ENCODE data around the gene CFAP119. TPM values are rescaled to one million over a fixed set of nuclear protein-coding genes. Genes with fewer than 3 reads are reported as not detected.

Gene CFAP119
- total and polyA plus RNA-seq, 9 of the 15 experiments (the other 6 are each of a cell fraction or from before 2014, with no cell fraction given): 5.5 to 33.7 (median 9.6) TPM

DNA sequence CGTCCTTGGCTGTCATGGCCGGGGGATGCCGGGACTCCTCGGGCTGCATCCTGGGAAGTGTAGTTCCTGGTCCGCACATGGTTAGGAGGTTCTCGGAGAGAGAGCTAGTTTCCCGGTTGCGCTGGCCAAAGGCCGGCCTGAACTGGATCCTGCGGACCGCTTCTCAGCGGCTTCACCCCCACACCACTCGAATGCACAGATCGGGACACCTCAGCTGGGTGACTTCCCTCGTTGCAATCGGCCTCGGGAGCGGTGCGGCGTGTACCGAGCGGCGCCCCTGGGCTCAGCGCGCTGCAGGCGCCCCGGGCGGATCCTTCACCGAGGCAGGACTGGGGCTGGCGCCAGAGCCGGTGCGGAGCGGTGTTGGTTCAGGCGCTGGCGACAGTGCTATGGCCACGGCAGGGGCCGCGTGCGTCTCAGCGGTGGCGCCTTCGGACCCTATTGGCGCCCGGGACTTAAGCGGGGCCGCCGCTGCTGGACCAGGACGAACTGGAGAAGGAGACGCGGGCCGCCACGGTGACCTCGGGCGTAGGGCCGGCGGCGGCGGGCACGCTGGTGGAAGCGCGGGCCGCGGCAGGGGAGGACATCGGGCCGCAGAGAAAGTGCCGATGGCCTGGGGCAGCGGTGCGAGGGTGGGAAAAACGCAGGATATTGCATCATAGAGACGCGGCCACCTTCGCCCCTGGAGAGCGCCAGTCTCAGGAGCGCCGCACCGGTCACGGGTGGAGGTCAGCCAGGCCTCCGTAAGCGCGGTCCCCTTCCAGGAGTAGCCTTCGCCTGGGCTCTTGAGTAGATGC lies 13.7 kb upstream of the CFAP119 start (continued):
- TF ChIP-seq MECOM (CRISPR knock-in tag; IDR thresholded peaks at IDR 0.05) (no peak), ZNF318 (IDR thresholded peaks at IDR 0.05; ENCODE audit: borderline replicate concordance in 1 of 2, low read depth in 1 of 2) (no peak), POLR2G (IDR thresholded peaks at IDR 0.05; ENCODE audit: low read depth, low read length) (peak; percentile 99), GATA2 (CRISPR knock-in tag; IDR thresholded peaks at IDR 0.05) (no peak), ZNF444 (CRISPR knock-in tag; IDR thresholded peaks at IDR 0.05) (0 out of 2 replicates have a peak, but pooled peaks have one; percentile 20), MAFF (IDR thresholded peaks at IDR 0.05; ENCODE audit: low read length) (no peak), BRF1 (IDR thresholded peaks at IDR 0.05; ENCODE audit: borderline replicate concordance, extremely low read depth, insufficient read length) (no peak), ZNF668 (CRISPR knock-in tag; IDR thresholded peaks at IDR 0.05) (no peak), THAP12 (CRISPR knock-in tag; IDR thresholded peaks at IDR 0.05) (peak; percentile 1; the same call in 1 of the 2 replicates), NRF1 (conservative IDR thresholded peaks at IDR 0.05 in 1 of 2, IDR thresholded peaks at IDR 0.05 in 1 of 2) (peak; percentile 24 to 55; a peak in 3 of 4 replicates), CTBP1 (IDR thresholded peaks at IDR 0.05; ENCODE audit: borderline replicate concordance) (peak; percentile 73), ZNF239 (CRISPR knock-in tag; IDR thresholded peaks at IDR 0.05) (no peak), NFATC3 (IDR thresholded peaks at IDR 0.05) (no peak)
- TF ChIP-seq, protein P1, sequence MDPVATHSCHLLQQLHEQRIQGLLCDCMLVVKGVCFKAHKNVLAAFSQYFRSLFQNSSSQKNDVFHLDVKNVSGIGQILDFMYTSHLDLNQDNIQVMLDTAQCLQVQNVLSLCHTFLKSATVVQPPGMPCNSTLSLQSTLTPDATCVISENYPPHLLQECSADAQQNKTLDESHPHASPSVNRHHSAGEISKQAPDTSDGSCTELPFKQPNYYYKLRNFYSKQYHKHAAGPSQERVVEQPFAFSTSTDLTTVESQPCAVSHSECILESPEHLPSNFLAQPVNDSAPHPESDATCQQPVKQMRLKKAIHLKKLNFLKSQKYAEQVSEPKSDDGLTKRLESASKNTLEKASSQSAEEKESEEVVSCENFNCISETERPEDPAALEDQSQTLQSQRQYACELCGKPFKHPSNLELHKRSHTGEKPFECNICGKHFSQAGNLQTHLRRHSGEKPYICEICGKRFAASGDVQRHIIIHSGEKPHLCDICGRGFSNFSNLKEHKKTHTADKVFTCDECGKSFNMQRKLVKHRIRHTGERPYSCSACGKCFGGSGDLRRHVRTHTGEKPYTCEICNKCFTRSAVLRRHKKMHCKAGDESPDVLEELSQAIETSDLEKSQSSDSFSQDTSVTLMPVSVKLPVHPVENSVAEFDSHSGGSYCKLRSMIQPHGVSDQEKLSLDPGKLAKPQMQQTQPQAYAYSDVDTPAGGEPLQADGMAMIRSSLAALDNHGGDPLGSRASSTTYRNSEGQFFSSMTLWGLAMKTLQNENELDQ (CRISPR knock-in tag; IDR thresholded peaks at IDR 0.05; ENCODE audit: borderline replicate concordance): no peak

Data from K562 (cell line).